GM12872 (cell line): ENCODE data around the gene PARL.

ENCODE experiments used
- TF ChIP-seq, protein P1 (sequence below): IDR thresholded peaks from 3 replicates; pipeline ENCODE4 v1.5.1; 2011; ENCODE audit warnings: low read depth, mild to moderate bottlenecking, low read length, moderate library complexity; ENCODE audit not compliant: insufficient read depth

Gene PARL

DNA sequence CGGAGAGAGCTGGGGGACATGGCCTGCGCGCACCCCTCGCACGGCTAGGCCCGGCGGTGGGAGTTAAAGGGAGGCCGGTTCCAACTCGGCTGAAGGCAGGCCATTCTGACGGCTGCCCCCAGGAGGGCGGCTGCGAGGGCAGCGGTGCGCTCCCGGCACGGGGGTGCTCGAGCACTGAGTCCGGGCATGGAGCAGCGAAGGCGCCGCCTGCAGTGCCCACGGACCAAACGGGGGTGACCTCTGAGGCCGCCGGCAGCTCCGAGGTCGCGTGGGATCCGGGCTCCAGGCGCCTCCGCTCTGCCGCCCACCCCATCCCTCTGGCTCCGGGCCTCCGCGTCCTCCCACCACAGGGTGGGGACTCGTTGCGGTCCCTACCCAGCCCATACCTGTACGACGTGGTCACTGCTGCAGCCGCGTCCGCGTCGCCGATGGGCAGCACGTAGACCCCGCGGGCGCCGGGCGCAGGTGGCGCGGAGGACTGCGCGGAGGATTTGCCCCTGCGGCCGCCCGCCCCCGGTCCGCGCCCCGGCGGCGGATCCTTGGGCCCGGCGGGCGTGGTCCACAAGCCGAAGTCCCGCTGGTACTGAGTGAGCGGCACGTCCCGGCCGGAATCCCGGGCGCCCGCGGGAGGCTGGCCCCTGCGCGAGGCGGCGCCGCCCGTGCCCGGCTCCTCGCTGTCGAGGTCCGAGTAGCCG is 59.8 kb downstream of the PARL start:
- TF ChIP-seq, protein P1, sequence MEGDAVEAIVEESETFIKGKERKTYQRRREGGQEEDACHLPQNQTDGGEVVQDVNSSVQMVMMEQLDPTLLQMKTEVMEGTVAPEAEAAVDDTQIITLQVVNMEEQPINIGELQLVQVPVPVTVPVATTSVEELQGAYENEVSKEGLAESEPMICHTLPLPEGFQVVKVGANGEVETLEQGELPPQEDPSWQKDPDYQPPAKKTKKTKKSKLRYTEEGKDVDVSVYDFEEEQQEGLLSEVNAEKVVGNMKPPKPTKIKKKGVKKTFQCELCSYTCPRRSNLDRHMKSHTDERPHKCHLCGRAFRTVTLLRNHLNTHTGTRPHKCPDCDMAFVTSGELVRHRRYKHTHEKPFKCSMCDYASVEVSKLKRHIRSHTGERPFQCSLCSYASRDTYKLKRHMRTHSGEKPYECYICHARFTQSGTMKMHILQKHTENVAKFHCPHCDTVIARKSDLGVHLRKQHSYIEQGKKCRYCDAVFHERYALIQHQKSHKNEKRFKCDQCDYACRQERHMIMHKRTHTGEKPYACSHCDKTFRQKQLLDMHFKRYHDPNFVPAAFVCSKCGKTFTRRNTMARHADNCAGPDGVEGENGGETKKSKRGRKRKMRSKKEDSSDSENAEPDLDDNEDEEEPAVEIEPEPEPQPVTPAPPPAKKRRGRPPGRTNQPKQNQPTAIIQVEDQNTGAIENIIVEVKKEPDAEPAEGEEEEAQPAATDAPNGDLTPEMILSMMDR = 0 out of 3 replicates have a peak, but pooled peaks have one; percentile 2

DNA sequence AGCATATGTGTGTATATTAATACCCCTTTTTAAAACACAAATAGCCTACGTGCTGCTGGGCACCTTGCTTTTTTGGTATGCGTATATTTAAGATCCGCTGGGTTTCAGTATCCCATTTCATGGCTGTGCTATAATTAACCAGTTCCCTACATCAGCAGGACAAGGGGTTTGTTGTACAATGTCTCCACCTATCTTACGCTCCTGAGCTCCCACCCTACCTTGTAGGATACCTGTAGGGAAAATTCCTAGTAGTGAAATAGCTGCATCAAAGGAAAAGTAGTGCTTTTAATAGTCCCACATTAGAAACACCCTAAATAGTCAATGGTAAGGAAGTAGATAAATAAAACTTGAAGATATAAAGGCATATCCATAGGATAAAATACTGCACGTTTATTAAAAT is 60.7 kb downstream of the PARL start:
- TF ChIP-seq, protein P1 = no peak

DNA sequence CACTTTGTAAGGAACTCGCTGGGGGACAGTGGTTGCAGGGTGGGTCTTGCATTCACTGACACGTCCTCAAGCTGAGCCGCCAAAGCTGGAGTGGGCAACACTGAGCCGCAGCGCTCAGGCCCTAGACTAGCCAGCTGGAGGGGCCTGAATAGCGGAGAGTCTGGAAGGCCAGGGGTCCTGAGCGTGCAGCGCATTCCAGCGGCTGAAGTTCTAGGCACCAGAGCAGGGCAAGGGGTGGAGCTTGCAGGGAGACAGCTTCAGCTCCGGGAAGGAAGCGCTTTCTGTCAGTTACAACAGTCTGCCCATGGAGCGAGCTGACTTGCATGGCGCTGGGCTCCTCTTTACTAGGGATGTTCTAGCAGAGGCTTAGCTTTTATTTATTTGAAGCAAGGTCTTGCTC is 62.0 kb downstream of the PARL start:
- TF ChIP-seq, protein P1 = no peak

DNA sequence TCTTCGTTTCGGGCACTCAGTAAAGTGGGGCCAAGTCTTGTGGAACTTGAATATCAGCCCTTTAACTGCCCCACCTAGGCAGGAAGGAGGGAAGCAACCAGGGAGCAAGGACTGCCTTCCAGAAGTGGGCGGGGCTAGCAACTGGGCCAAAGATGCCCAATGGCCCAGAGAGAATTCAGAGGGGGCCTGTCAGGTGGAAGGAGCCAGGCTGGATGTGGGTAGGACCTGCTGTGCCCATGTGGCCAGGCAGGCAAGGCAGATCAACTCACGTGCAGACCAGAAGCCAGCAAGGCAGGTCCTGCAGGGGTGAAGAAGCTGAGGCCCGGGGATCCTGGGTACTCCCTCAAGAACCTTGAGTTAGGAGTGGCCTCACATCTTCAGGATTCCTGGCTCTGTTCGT is 64.8 kb downstream of the PARL start:
- TF ChIP-seq, protein P1 = no peak

DNA sequence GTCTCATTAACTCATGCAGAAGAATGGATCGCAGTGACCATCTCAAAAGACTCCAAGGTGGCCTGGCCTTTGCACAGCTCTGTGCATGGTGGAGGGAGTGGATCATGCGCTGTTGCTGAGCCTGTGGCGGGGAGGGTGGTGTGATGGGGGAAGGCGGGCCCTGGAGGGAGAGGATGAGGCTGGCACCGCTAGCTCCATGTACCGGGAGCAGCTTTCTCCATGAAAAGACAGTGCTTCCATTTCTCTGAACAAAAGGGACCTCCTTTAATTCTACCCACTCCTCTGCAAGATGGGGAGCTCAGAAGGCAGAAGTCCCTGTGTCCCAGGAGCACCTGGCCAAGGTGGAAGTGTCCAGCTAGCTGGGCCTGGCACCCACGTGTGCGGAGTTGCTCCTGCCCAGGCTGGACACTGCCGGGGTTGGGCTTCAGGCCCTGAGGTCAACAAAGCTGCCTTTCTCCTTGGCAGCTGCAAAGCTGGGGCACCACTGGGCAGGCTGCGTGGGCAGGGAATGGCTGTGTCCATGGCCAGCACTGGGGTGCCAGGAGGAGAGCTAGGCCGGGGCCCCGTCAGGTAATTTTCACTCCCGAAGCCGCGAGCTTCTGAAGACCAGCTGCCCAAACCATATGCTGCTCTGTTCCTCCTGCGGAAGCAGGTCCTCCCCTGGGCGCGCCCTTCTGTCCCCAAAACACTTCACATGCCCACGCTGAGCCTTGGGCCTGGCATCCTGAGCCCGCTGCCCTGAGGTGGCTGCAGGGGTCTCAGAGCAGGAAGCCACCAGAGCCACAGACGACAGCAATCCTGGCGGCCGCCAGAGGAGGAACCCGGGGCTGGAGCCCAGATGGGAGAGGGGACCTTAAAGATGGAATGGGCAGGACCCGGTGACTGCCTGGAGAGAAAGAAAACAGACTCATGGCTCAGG is 65.7 kb downstream of the PARL start:
- TF ChIP-seq, protein P1 = no peak

DNA sequence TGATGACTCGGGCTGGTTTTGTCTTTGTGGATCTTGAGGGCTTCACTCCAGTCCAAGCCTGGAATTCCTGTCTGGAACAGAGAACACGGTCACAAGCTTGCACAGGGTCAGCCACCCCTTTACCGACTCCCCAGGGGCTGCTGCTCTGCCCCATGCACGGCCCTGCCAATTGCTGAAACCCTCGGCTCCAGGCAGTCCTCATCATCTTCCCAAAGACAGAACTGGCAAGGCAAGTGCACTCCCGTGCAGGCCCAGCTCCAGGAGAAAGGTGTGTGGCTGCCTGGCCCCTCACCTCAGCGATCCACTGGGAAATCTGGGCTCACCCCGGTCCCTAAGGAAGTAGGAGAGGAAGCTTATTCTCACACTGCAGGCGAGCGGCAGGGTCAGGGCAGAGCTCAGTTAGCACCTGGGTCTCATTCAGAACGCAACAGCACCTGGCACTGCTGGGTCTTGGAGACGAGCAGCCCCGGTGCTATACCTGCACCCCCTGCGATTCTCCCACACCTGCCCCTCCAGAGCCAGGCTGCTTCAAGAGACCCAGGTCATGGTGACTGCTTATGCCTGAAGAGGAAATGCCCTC is 66.5 kb downstream of the PARL start:
- TF ChIP-seq, protein P1 = no peak

DNA sequence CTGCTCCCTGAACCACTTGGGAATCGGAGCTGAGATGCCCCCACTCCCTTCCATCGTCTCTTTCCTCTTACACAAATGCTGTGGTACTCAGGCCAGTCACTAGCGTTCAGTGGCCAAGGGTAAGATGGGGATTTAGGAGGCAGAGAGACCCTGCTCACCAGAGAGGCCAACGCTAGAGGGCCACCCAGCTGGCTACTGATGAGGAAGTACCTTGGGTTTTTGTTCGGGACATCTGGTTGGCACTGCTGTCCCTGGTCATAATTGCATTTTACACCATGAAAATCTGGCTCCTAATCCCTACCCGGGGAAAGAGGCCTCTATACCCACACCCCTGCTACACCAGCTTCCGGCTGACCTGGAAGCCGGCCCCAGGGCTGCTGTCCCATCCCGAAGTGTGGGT is 67.0 kb downstream of the PARL start:
- TF ChIP-seq, protein P1 = no peak
